Fibroblast of skin of right quadriceps (primary cell): ENCODE results near the gene SMIM35.
"Not testable (repeated sequence)": the region's sequence is repeated elsewhere in the genome, so short reads cannot be mapped to it uniquely, and the experiment has no call there.

ENCODE experiments used
- DNase-seq: peaks from one replicate; pipeline ENCODE4 v3.0.0-alpha.2; 2013

SMIM35 gene

GRCh38 chr11:117979481-117980211 is 107.1 kb downstream of the SMIM35 start:
- no peak for DNase-seq

GRCh38 chr11:117978991-117979390 is 107.8 kb downstream of the SMIM35 start:
- DNase-seq, result no peak

DNA sequence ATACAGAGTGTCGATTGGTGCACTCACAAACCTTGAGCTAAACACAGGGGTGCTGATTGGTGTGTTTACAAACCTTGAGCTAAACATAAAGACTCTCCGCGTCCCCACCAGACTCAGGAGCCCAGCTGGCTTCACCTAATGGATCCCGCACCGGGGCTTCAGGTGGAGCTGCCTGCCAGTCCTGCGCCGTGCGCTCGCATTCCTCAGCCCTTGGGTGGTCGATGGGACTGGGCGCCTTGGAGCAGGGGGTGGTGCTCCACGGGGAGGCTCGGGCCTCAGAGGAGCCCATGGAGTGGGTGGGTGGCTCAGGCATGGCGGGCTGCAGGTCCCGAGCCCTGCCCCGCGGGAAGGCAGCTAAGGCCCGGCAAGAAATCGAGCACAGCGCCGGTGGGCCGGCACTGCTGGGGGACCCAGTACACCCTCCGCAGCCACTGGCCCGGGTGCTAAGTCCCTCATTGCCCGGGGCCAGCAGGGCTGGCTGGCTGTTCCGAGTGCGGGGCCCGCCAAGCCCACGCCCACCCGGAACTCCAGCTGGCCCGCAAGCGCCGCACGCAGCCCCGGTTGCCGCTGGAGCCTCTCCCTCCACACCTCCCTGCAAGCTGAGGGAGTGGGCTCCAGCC is 108.4 kb downstream of the SMIM35 start:
- DNase-seq, result not testable (repeated sequence)

DNA sequence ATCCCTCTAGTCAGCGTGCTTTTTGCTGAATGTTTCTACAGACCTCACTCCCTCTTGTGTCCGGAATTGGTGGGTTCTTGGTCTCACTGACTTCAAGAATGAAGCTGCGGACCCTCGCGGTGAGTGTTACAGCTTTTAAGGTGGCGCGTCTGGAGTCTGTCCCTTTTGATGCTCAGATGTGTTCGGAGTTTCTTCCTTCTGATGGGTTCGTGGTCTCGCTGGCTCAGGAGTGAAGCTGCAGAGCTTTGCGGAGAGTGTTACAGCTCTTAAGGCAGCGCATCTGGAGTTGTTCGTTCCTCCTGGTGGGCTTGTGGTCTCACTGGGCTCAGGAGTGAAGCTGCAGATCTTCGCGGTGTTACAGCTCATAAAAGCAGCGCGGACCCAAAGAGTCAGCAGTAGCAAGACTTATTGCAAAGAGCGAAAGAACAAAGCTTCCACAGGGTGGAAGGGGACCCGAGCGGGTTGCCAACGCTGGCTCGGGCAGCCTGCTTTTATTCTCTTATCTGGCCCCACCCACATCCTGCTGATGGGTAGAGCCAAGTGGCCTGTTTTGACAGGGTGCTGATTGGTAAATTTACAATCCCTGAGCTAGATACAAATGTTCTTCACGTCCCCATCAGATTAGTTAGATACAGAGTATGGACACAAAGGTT is 109.0 kb downstream of the SMIM35 start:
- DNase-seq, result not testable (repeated sequence)

DNA sequence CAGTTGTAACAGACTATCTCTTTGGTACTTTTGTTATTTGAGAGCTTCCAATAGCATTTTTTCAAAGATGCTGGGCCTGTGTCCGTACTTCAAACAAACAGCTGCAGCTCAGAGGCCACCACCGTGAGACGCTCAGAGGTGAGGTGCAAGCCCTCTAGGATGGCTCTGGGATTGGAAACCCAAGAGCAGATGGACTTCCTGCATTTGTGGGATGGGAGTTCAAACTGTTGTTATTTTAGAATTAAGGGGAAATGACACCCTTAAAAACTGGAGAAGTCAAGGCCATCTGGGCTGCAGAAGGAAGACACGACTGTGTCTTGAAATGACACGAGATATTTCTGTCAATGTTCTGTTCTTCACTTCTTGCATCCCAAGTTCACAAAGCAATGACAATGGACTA is 109.7 kb downstream of the SMIM35 start:
- DNase-seq, result no peak

DNA sequence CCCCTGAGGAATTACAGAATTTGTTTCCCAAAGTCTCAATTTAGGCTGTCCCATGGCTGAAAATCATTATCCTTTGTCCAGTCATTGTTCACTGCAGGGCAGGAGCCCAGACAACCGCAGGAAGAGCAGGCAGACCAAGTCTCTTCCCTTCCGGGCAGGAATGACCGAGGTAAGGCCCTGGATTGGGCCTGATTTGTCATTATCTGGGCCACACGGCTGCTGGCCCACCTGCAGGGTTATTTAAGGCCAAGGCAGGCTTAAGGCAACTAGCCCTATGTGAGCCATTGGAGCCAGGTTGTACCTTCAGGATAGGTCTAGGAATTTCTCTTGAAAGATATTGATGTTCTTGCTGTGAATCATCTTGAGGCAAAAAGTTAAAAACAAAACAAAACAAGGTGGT is 110.3 kb downstream of the SMIM35 start:
- DNase-seq, result no peak

DNA sequence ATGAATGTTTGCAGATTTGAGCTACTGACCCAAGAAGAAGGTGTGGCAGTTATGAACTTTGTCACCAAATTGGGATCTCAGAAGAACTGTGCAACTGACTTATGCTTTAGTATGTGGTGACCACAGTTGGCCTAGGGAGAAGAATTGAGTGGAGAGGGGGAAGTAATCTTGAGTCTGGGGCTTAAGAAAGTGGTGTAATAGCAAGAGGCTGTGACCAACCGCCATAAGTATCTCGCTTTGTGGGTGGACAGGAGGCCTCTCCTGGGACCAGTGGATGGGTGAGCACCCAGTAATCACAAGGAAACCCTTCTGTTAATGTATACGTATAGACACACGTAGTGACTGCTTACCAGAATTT is 113.3 kb downstream of the SMIM35 start:
- no peak for DNase-seq

GRCh38 chr11:117972629-117973502 is 113.9 kb downstream of the SMIM35 start:
- DNase-seq, result no peak

DNA sequence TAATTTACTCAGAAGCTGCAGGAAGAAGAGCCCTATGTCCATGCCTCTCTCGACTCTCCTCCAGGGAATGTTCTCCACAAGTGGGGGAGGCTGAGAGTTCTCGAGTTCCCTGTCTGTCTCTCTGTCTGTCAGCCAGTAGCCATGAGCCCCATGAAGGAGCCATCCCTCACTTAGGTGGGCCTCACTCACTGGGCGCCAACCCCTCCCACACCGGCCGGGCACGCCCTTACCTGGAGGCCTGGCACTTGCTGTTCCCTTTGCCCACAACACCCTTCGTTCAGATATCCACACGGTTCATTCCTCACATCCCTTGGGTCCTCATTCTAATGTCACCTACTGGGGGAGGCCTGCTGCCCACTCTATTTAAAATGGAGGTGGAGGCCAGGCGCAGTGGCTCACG is 114.7 kb downstream of the SMIM35 start:
- no peak for DNase-seq

GRCh38 chr11:117970400-117971024 is 116.3 kb downstream of the SMIM35 start:
- DNase-seq, result no peak

GRCh38 chr11:117969160-117969991 is 117.4 kb downstream of the SMIM35 start:
- DNase-seq, result no peak

- DNase-seq, result no peak
These were observed 119.9 kb downstream of the SMIM35 start for GRCh38 chr11:117966908-117967307.

GRCh38 chr11:117962826-117963225 is 123.9 kb downstream of the SMIM35 start:
- no peak for DNase-seq

DNA sequence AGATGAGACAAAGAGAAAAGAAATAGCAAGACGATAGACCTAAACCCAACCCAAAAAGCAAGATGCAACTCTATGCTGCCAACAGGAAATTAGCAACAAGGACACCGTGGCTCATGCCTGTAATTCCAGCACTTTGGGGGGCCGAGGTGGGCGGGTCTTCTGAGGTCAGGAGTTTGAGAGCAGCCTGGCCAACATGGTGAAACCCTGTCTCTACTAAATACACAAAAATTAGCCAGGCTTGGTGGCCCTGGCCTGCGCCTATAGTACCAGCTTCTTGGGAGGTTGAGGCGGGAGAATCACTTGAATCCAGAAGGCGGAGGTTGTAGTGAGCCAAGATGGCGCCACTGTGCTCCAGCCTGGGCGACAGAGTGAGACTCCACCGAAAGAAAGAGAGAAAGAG is 124.9 kb downstream of the SMIM35 start:
- DNase-seq, result no peak

DNA sequence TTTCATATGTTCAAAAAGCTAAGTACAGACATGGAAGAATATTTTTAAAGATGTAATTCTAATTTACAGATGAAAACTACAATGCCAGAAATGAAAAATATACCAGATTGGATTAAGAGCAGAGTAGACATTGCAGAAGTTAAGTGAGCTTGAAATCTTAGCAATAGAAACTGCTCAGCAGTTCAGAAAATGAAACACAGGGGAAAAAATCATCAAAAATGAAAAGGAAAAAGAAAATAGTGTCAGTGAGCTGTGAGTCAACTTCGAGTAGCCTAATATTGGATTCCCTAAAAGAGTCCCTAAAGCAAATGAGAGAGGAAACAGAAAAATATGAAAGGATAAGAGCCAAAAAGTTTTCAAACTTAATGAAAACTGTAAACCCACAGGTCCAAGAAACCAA is 126.4 kb downstream of the SMIM35 start:
- DNase-seq, result no peak

GRCh38 chr11:117959438-117960149 is 127.2 kb downstream of the SMIM35 start:
- no peak for DNase-seq

- DNase-seq, result no peak
These were observed 127.8 kb downstream of the SMIM35 start for GRCh38 chr11:117958949-117959348.
